Thymus (tissue), 11 donors: Measurements from ENCODE around the gene SPIRE1. TPM values are rescaled to one million over a fixed set of nuclear protein-coding genes. Genes with fewer than 3 reads are reported as not detected.

Experiments
- DNase-seq, 9 donors: peaks; one replicate each; pipeline ENCODE4 v3.0.0-alpha.2; 2013; ENCODE audit warnings: low spot score in 9 of 9, low read depth in 6 of 9, missing footprints in 1 of 9
- H3K27ac ChIP-seq, 2 donors: one replicate each; pipeline ENCODE4 v1.5.1; 2013; ENCODE audit warnings: control low read depth in 1 of 2, low read depth in 1 of 2, low read length in 1 of 2, mild to moderate bottlenecking in 1 of 2, moderate library complexity in 1 of 2
- H3K27me3 ChIP-seq, 2 donors: one replicate each; pipeline ENCODE4 v1.5.1; 2013; ENCODE audit warnings: low read length in 1 of 2; ENCODE audit not compliant: control insufficient read depth in 2 of 2, insufficient read depth in 1 of 2
- H3K36me3 ChIP-seq, 2 donors: one replicate each; pipeline ENCODE4 v1.5.1; 2013; ENCODE audit warnings: low read length in 1 of 2, mild to moderate bottlenecking in 1 of 2, moderate library complexity in 1 of 2; ENCODE audit not compliant: control insufficient read depth in 2 of 2, insufficient read depth in 2 of 2
- H3K4me1 ChIP-seq, 2 donors: one replicate each; pipeline ENCODE4 v1.5.1; 2013; ENCODE audit warnings: low read length in 2 of 2; ENCODE audit not compliant: control insufficient read depth in 2 of 2, insufficient read depth in 2 of 2
- H3K4me3 ChIP-seq, 2 donors: one replicate each; pipeline ENCODE4 v1.5.1; 2013; ENCODE audit warnings: low read length in 2 of 2, control low read depth in 1 of 2, mild to moderate bottlenecking in 1 of 2
- H3K9me3 ChIP-seq, 2 donors: one replicate each; pipeline ENCODE4 v1.5.1; 2013; ENCODE audit warnings: low read length in 1 of 2, mild to moderate bottlenecking in 1 of 2; ENCODE audit not compliant: control insufficient read depth in 2 of 2, insufficient read depth in 1 of 2
- WGBS: extraction: QIAGEN DNeasy Blood & Tissue Kit; methylation state at CpG from one replicate; pipeline ENCODE4 v1.1.7; 2013; 5-methylcytosine and 5-hydroxymethylcytosine counted together
- polyA plus RNA-seq: library from polyadenylated mRNA; stranded (reverse); fragments of 200-250 nt; gene quantifications from one replicate; pipeline ENCODE4 v1.2.3, GENCODE V29; 2013
- total RNA-seq: library from RNA; stranded (reverse); fragments of 120-200 nt; gene quantifications from one replicate; pipeline ENCODE4 v1.2.4, GENCODE V29; 2013
- donor health status: healthy.

The SPIRE1 gene
- total and polyA plus RNA-seq, 2 donors, result 6.2 to 7.6 TPM

- Histone ChIP-seq H3K27ac (no peak overlapping the region), H3K36me3 (no peaks in the 10 kb centered on the region), H3K4me3 (no peak overlapping the region), H3K4me1 (no peaks in the 10 kb centered on the region), H3K9me3 (no peaks in the 10 kb centered on the region), H3K27me3 (no peaks in the 10 kb centered on the region)
- no peak for DNase-seq
- 96% methylated on average over 5 of the region's 5 CpGs for WGBS
These were observed 36.1 kb downstream of the SPIRE1 start for GRCh38 chr18:12621742-12622306.

GRCh38 chr18:12615748-12616147 is 42.2 kb downstream of the SPIRE1 start:
- H3K27me3 ChIP-seq, result no peaks in the 10 kb centered on the region
- no peak overlapping the region for H3K27ac ChIP-seq
- no peak overlapping the region for H3K4me3 ChIP-seq
- no peaks in the 10 kb centered on the region for H3K4me1 ChIP-seq
- H3K36me3 ChIP-seq, result no peaks in the 10 kb centered on the region
- 67% methylated on average over 2 of the region's 2 CpGs for WGBS
- H3K9me3 ChIP-seq, result no peaks in the 10 kb centered on the region
- no peak for DNase-seq

- no peak for DNase-seq
- H3K27ac ChIP-seq, result no peak overlapping the region
- H3K27me3 ChIP-seq, result no peaks in the 10 kb centered on the region
- 97% methylated on average over 1 of the region's 1 CpG for WGBS
- H3K9me3 ChIP-seq, result no peaks in the 10 kb centered on the region
- H3K4me3 ChIP-seq, result no peak overlapping the region
- no peaks in the 10 kb centered on the region for H3K4me1 ChIP-seq
- no peaks in the 10 kb centered on the region for H3K36me3 ChIP-seq
These were observed 49.6 kb downstream of the SPIRE1 start for GRCh38 chr18:12608301-12608700.

DNA sequence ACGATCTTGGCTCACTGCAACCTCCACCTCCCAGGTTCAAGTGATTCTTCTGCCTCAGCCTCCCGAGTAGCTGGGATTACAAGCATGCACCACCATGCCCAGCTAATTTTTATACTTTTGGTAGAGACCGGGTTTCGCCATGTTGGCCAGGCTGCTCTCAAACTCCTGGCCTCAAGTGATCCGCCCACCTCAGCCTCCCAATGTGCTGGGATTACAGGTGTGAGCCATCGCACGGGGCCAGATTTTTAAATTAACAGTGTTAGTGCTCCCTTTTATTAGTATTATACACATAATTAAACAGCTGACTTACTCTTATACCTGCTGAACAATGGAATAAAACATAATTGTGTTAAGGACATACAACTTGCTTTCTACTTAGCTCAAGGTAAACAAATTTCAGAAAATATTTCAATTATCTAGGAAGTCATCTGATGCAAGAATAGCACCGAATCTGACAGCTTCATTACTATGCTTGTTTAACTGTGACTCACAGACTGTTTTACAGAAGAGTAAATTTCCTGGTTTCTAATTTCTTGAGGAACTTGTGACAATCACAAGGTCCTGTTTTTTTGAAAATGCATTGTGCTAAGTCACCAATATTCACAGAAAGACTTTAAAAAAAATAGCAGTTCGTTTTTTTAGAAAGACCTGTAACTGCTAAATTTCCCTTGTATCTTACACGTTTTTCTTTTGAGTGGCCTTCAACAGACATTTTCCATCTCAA is 51.2 kb downstream of the SPIRE1 start:
- Histone ChIP-seq H3K27ac (peak overlapping the region in 1 of 2 donors; percentile 71), H3K27me3 (no peaks in the 10 kb centered on the region), H3K4me3 (no peak overlapping the region), H3K4me1 (peaks cover 0 to 2% of the 10 kb centered on the region in 2 donors), H3K9me3 (no peaks in the 10 kb centered on the region), H3K36me3 (no peaks in the 10 kb centered on the region)
- 68% methylated on average over 10 of the region's 10 CpGs for WGBS
- peak in 1 of 9 donors; percentile 8 for DNase-seq

DNA sequence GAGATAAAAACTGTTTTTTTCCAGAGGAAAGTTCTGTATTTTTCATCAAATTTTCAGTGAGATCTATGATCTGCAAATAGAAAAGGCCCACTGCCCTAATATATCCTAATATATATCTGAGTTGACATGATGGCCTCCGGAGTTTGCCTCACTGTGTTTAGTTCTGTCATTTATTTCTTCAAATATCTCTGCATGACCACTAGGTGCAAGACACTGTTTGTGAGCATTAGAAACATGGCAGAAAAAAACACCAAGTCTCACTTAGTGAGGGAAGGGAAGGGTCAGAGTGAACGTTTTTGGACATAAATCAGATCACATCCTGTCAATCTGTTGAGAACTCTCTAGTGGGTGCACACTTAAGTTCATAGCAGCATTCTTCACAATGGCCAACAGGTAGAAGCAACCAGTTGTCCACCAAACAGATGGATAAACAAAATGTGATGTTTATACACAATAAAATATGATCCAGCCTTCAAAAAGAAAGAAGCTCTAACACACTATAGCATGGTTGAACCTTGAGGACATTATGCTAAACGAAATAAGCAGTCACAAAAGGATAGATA is 53.4 kb downstream of the SPIRE1 start:
- no peaks in the 10 kb centered on the region for H3K36me3 ChIP-seq
- WGBS, result 78% methylated on average over 3 of the region's 3 CpGs
- no peak for DNase-seq

GRCh38 chr18:12599966-12600365 is 57.9 kb downstream of the SPIRE1 start:
- WGBS, result 46% methylated on average over 3 of the region's 3 CpGs
- no peaks in the 10 kb centered on the region for H3K9me3 ChIP-seq
- H3K27ac ChIP-seq, result no peak overlapping the region
- H3K4me3 ChIP-seq, result no peak overlapping the region
- no peaks in the 10 kb centered on the region for H3K27me3 ChIP-seq
- DNase-seq, result peak in 1 of 9 donors; percentile 12
- peaks cover 0 to 12% of the 10 kb centered on the region in 2 donors for H3K4me1 ChIP-seq
- no peaks in the 10 kb centered on the region for H3K36me3 ChIP-seq

More for the DNA sequence above, 53.4 kb downstream of the SPIRE1 start:
- Histone ChIP-seq H3K27ac (no peak overlapping the region), H3K9me3 (no peaks in the 10 kb centered on the region), H3K4me1 (peaks cover 0 to 5% of the 10 kb centered on the region in 2 donors), H3K27me3 (no peaks in the 10 kb centered on the region), H3K4me3 (no peak overlapping the region)

GRCh38 chr18:12599543-12599942 is 58.4 kb downstream of the SPIRE1 start:
- Histone ChIP-seq H3K9me3 (no peaks in the 10 kb centered on the region), H3K27me3 (no peaks in the 10 kb centered on the region), H3K27ac (no peak overlapping the region), H3K4me1 (peaks cover 0 to 12% of the 10 kb centered on the region in 2 donors), H3K4me3 (no peak overlapping the region), H3K36me3 (no peaks in the 10 kb centered on the region)
- no peak for DNase-seq

GRCh38 chr18:12598181-12598930 is 59.6 kb downstream of the SPIRE1 start:
- peaks cover 0 to 12% of the 10 kb centered on the region in 2 donors for H3K4me1 ChIP-seq
- no peaks in the 10 kb centered on the region for H3K9me3 ChIP-seq
- peak in 2 of 9 donors; percentile 22 to 49 for DNase-seq
- H3K4me3 ChIP-seq, result no peak overlapping the region
- WGBS, result 21% methylated on average over 3 of the region's 3 CpGs
- H3K27ac ChIP-seq, result no peak overlapping the region
- H3K27me3 ChIP-seq, result no peaks in the 10 kb centered on the region
- H3K36me3 ChIP-seq, result no peaks in the 10 kb centered on the region

DNA sequence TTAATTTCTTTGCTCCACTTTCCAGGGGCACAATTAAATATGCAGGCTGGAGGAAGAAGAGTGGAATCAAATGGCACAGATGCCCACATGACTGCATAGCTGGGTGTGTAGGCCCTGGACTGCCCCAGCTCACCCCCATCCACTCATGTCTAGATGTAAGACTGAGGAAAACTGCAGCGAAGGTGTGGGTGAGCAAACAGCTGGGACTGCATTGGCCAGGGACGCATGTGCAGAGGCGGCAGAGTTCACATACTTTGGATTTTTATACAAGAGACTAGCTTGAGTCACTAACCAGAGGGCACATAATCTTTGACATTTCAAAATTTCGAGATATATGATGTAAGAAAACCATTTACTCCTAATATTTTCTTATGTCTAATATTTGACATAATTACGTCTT is 60.1 kb downstream of the SPIRE1 start:
- Histone ChIP-seq H3K27ac (no peak overlapping the region), H3K4me3 (no peak overlapping the region)
- DNase-seq, result no peak

More for the DNA sequence above, 60.1 kb downstream of the SPIRE1 start:
- Histone ChIP-seq H3K36me3 (no peaks in the 10 kb centered on the region), H3K27me3 (no peaks in the 10 kb centered on the region), H3K9me3 (no peaks in the 10 kb centered on the region), H3K4me1 (peaks cover 0 to 12% of the 10 kb centered on the region in 2 donors)
- 95% methylated on average over 5 of the region's 5 CpGs for WGBS
